COLO668 (cell line): ENCODE measurements around the gene FRYL.
"Not testable (repeated sequence)": the region's sequence is repeated elsewhere in the genome, so short reads cannot be mapped to it uniquely, and the experiment has no call there.

Experiments
- DNase-seq: peaks from one replicate; lab custom pipeline; 2025; ENCODE audit not compliant: unreplicated experiment; lab: John Stamatoyannopoulos, UW

FRYL gene

GRCh38 chr4:48667148-48667547, 112.9 kb downstream of the FRYL start:
- DNase-seq = no peak

- DNase-seq = no peak
These were observed 114.4 kb downstream of the FRYL start for GRCh38 chr4:48665555-48666186.

GRCh38 chr4:48664938-48665337, 115.1 kb downstream of the FRYL start:
- DNase-seq = no peak

GRCh38 chr4:48661391-48661790, 118.7 kb downstream of the FRYL start:
- DNase-seq = no peak

- no peak for DNase-seq
These were observed 119.7 kb downstream of the FRYL start for GRCh38 chr4:48660347-48660746.

- DNase-seq = no peak
These were observed 125.9 kb downstream of the FRYL start for GRCh38 chr4:48654015-48654664.

- DNase-seq = no peak
These were observed 126.7 kb downstream of the FRYL start for GRCh38 chr4:48653217-48654014.

- no peak for DNase-seq
These were observed 128.2 kb downstream of the FRYL start for GRCh38 chr4:48651914-48652313.

GRCh38 chr4:48649505-48649904, 130.6 kb downstream of the FRYL start:
- DNase-seq = no peak

GRCh38 chr4:48645225-48645794, 134.8 kb downstream of the FRYL start:
- no peak for DNase-seq

- DNase-seq = no peak
These were observed 137.4 kb downstream of the FRYL start for GRCh38 chr4:48642421-48643374.

GRCh38 chr4:48641401-48641800, 138.7 kb downstream of the FRYL start:
- DNase-seq = no peak

GRCh38 chr4:48640699-48641098, 139.4 kb downstream of the FRYL start:
- no peak for DNase-seq

- no peak for DNase-seq
These were observed 139.9 kb downstream of the FRYL start for GRCh38 chr4:48640225-48640624.

- DNase-seq = no peak
These were observed 140.3 kb downstream of the FRYL start for GRCh38 chr4:48639807-48640206.

GRCh38 chr4:48638586-48638985, 141.5 kb downstream of the FRYL start:
- not testable (repeated sequence) for DNase-seq

- DNase-seq = no peak
These were observed 143.2 kb downstream of the FRYL start for GRCh38 chr4:48636911-48637310.

- no peak for DNase-seq
These were observed 144.1 kb downstream of the FRYL start for GRCh38 chr4:48635980-48636379.

GRCh38 chr4:48635310-48635709, 144.8 kb downstream of the FRYL start:
- DNase-seq = no peak

GRCh38 chr4:48634688-48635308, 145.3 kb downstream of the FRYL start:
- DNase-seq = no peak
